Stomach (tissue), 9 donors: ENCODE results near the gene NAT8. TPM values are rescaled to one million over a fixed set of nuclear protein-coding genes. Genes with fewer than 3 reads are reported as not detected.

Experiments used
- DNase-seq, 2 donors: peaks; one replicate each; pipeline versions ENCODE4 v3.0.0 to v3.0.0-alpha.2; 2013 to 2019
- H3K27ac ChIP-seq, 5 donors: fragments of 200-600 bp in 4 of 5; sonication (generic) in 4 of 5; one replicate each; pipeline ENCODE4 v1.5.1; 2013 to 2019; ENCODE audit warnings: mild to moderate bottlenecking in 1 of 5, moderate library complexity in 1 of 5
- H3K27me3 ChIP-seq, 3 donors: fragments of 200-600 bp; sonication (generic); one replicate each; pipeline ENCODE4 v1.5.1; 2017 to 2019; ENCODE audit warnings: mixed run types in 1 of 3
- H3K36me3 ChIP-seq, 4 donors: fragments of 200-600 bp; sonication (generic); 1 replicate in 3 of 4; 2 replicates in 1 of 4; pipeline ENCODE4 v1.5.1; 2016 to 2019
- H3K4me1 ChIP-seq, 4 donors: fragments of 200-600 bp; sonication (generic); one replicate each; pipeline ENCODE4 v1.5.1; 2016 to 2019
- H3K4me3 ChIP-seq, 4 donors: fragments of 200-600 bp; sonication (generic) in 3 of 4; one replicate each; pipeline ENCODE4 v1.5.1; 2016 to 2019; ENCODE audit warnings: mild to moderate bottlenecking in 1 of 4
- H3K9me3 ChIP-seq, 4 donors: fragments of 200-600 bp; sonication (generic); one replicate each; pipeline ENCODE4 v1.5.1; 2016 to 2019
- CTCF ChIP-seq, 7 experiments: fragments of 450-650 bp in 4 of 7; fragments of 200-600 bp in 3 of 7; sonication (generic) in 3 of 7; IDR thresholded peaks; one replicate each; pipeline ENCODE4 v1.5.1; 2016 to 2019; ENCODE audit warnings: antibody characterized with exemption in 7 of 7, control low read depth in 2 of 7, mild to moderate bottlenecking in 1 of 7
- EP300 ChIP-seq: sonication (generic); formaldehyde crosslinking; IDR thresholded peaks from one replicate; pipeline ENCODE4 v1.6.1; 2017; ENCODE audit warnings: antibody characterized with exemption
- POLR2A ChIP-seq, 4 donors: fragments of 450-650 bp; IDR thresholded peaks; one replicate each; pipeline ENCODE4 v1.6.1; 2016; ENCODE audit warnings: antibody characterized with exemption in 4 of 4, control low read depth in 2 of 4, mild to moderate bottlenecking in 1 of 4, moderate library complexity in 1 of 4
- POLR2AphosphoS5 ChIP-seq, 3 donors: sonication (generic); formaldehyde crosslinking; IDR thresholded peaks; one replicate each; pipeline ENCODE4 v1.6.1; 2016; ENCODE audit warnings: antibody characterized with exemption in 3 of 3
- WGBS, 5 donors: extraction: QIAGEN DNeasy Blood & Tissue Kit in 3 of 5; methylation state at CpG; one replicate each; pipeline versions ENCODE4 v1.1.5 to v1.1.7; 2013 to 2018; 5-methylcytosine and 5-hydroxymethylcytosine counted together
- intact Hi-C: fragments of 100-400 bp; cut with DNase I; formaldehyde crosslinking; loops from one replicate; pipeline ENCODE4 v1.15.1; 2023; ENCODE audit warnings: low total_unique reads
- polyA plus RNA-seq, 3 donors: library from polyadenylated mRNA; stranded (reverse); fragments of 200-250 nt; gene quantifications; one replicate each; pipeline ENCODE4 v1.2.3, GENCODE V29; 2013
- total RNA-seq, 5 donors: library from RNA; depleted of rRNA; stranded (reverse); fragments of >200 nt; gene quantifications; one replicate each; pipeline versions ENCODE4 v1.1.0 to v1.2.3, GENCODE V29; 2014 to 2016
- donor health status: healthy with polysubstance abuse.
- donor health status: Bipolar disorder and iron deficiency.
- donor health status: healthy.

The NAT8 gene
- total and polyA plus RNA-seq, 8 donors: not detected

GRCh38 chr2:73594251-73594650, 48.0 kb downstream of the NAT8 start:
- DNase-seq: no peak
- no peak for TF ChIP-seq EP300
- TF ChIP-seq CTCF (IDR thresholded peaks at IDR 0.05): no peak
- TF ChIP-seq POLR2A (IDR thresholded peaks at IDR 0.05): no peak
- TF ChIP-seq POLR2AphosphoS5 (IDR thresholded peaks at IDR 0.05): no peak
- no peak overlapping the region for H3K4me3 ChIP-seq
- H3K27ac ChIP-seq: no peak overlapping the region
- H3K9me3 ChIP-seq: no peaks in the 10 kb centered on the region
- 88 to 100% (median 90%) methylated on average over 2 of the region's 2 CpGs for WGBS, 5 donors
- H3K27me3 ChIP-seq: no peaks in the 10 kb centered on the region
- peaks cover 0 to 4% (median 1%) of the 10 kb centered on the region in 4 donors for H3K36me3 ChIP-seq
- intact Hi-C loops: no loop called here
- H3K4me1 ChIP-seq: no peaks in the 10 kb centered on the region

DNA sequence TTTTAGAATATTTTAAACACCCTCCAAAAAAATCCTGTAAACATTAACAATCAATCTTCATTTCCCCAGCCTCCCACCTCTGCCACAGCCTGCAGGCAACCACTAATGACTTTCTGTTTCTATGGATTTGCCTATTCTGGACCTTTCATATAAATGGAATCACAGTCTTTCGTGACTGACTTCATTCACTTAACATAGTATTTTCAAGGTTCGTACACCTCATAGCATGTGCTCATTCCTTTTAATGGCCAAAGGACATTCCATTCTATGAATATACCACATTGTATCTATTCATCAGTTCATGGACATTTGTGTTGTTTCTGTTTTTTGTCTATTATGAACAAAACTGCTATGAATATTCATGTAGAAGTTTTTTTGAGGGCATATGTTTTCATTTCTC, 48.5 kb downstream of the NAT8 start:
- DNase-seq: no peak
- Histone ChIP-seq H3K27ac (no peak overlapping the region), H3K4me1 (no peaks in the 10 kb centered on the region), H3K9me3 (no peaks in the 10 kb centered on the region), H3K36me3 (no peaks in the 10 kb centered on the region), H3K4me3 (no peak overlapping the region), H3K27me3 (no peaks in the 10 kb centered on the region)
- TF ChIP-seq EP300 (no peak), POLR2AphosphoS5 (IDR thresholded peaks at IDR 0.05) (no peak), POLR2A (IDR thresholded peaks at IDR 0.05) (no peak), CTCF (IDR thresholded peaks at IDR 0.05) (no peak)
- intact Hi-C loops: no loop called here
- 88 to 97% (median 94%) methylated on average over 2 of the region's 2 CpGs for WGBS, 5 donors

Other genes starting within 250 kb of the NAT8 start
- gene TPRKB, start 94.9 kb upstream of the NAT8 start, total RNA-seq: 10 to 100 TPM in 2 of 5 donors, 1 to 10 TPM in 2, not detected in 1; 3.1 to 31.4 (median 7.2) TPM
- 10 to 100 TPM; 60.9 to 76.0 (median 75.9) TPM for gene TPRKB, start 94.9 kb upstream of the NAT8 start, polyA plus RNA-seq
- 10 to 100 TPM in 3 of 5 donors, 1 to 10 TPM in 2; 9.0 to 45.2 (median 14.3) TPM for gene DUSP11, start 137.7 kb upstream of the NAT8 start, total RNA-seq
- 10 to 100 TPM; 16.7 to 25.4 (median 17.1) TPM for gene DUSP11, start 137.7 kb upstream of the NAT8 start, polyA plus RNA-seq
- gene C2orf78, start 141.8 kb upstream of the NAT8 start, total RNA-seq: not detected
- gene C2orf78, start 141.8 kb upstream of the NAT8 start, polyA plus RNA-seq: not detected
- 10 to 100 TPM; 22.6 to 84.9 (median 50.4) TPM for gene STAMBP, start 186.5 kb upstream of the NAT8 start, total RNA-seq
- 10 to 100 TPM; 28.0 to 34.1 (median 32.2) TPM for gene STAMBP, start 186.5 kb upstream of the NAT8 start, polyA plus RNA-seq